Astrocyte of the spinal cord (primary cell): ENCODE results near the gene ANAPC5.

Source experiments
- DNase-seq: peaks from one replicate; pipeline ENCODE4 v3.0.0; 2011; ENCODE audit warnings: low read depth, low spot score
- H3K4me3 ChIP-seq: 2 replicates; pipeline ENCODE4 v1.5.1; 2011; ENCODE audit warnings: low read depth, mild to moderate bottlenecking, low read length, moderate library complexity
- in situ Hi-C: cut with HindIII; loops from 2 replicates; pipeline ENCODE4 v1.10.0; 2017; ENCODE audit warnings: low sequenced_read_pairs
- TF ChIP-seq, protein P1 (sequence below): IDR thresholded peaks from 2 replicates; pipeline ENCODE4 v1.5.1; 2012; ENCODE audit warnings: low read depth, mild to moderate bottlenecking, low read length, inconsistent platforms

The ANAPC5 gene

DNA sequence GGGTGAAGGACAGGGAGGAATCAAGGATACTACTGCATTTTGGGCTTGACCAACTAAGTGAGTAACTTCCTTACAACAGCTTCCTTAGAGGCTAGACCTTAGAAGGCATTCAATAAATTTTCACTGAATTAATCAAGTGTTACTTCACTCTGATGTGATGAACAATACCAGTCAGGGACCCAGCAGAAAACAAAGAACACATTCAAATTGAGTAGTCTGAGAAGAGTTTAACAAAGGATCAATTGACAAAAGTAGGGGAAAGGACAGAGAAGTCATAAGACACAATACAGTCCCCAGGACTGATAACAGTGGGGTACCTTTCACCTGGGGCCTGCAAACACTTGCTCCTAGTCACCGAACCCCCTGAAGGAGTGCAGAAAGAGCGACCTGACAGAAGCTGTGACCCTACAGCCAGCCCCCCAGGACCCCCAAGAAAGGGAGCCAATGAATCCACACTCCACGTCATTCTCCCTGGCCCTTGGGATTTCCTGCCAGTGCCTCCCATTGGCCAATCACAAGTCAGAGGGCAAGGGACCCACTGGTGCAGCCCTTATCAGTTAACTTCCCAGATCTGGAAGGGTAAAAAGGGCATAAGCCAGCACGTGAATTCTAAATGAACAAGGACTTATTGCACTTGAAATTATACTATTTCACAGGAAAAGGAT, 6.9 kb downstream of the ANAPC5 start:
- in situ Hi-C loops = no loop called here
- DNase-seq = no peak
- H3K4me3 ChIP-seq = no peak overlapping the region
- TF ChIP-seq, protein P1, sequence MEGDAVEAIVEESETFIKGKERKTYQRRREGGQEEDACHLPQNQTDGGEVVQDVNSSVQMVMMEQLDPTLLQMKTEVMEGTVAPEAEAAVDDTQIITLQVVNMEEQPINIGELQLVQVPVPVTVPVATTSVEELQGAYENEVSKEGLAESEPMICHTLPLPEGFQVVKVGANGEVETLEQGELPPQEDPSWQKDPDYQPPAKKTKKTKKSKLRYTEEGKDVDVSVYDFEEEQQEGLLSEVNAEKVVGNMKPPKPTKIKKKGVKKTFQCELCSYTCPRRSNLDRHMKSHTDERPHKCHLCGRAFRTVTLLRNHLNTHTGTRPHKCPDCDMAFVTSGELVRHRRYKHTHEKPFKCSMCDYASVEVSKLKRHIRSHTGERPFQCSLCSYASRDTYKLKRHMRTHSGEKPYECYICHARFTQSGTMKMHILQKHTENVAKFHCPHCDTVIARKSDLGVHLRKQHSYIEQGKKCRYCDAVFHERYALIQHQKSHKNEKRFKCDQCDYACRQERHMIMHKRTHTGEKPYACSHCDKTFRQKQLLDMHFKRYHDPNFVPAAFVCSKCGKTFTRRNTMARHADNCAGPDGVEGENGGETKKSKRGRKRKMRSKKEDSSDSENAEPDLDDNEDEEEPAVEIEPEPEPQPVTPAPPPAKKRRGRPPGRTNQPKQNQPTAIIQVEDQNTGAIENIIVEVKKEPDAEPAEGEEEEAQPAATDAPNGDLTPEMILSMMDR = no peak

DNA sequence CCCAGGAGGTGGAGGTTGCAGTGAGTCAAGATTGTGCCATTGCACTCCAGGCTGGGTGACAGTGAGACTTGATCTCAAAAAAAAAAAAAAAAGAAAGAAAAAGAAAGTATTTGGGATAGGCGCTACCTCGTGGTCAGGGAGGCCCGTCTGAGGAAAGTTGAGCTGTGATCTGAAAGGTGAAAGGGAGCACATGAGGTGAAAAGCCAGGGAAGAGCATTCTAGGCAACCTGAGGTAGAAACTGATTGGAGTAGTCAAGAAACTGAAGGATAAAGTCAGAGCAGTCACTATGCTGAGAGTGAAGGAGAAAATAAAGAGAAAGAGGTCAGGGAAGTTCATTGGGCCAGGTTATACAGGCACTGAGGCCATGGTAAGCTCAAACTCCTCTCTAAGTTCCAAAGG, 7.7 kb downstream of the ANAPC5 start:
- in situ Hi-C loops = no loop called here
- TF ChIP-seq, protein P1 = no peak
- no peak overlapping the region for H3K4me3 ChIP-seq
- DNase-seq = no peak

DNA sequence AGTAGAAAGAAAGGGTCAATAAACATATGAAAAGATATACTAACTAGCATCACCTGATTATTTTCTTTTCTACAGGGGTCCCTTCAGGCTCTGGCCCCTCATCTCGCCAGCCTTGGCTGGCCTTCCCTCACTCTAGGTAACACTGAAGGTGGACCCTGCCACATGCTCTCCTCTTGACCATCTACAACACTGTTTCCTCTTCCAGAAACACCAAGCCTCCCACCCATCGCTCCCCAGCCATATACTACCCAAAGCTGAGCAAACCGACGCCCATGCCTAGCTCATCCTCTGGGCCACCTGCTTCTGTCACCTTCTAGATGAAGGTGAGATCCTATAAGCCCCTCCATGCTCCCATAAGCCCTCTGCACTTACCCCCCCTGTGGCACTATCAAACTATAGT, 14.8 kb downstream of the ANAPC5 start:
- in situ Hi-C loops = no loop called here
- no peak overlapping the region for H3K4me3 ChIP-seq
- no peak for DNase-seq
- TF ChIP-seq, protein P1 = no peak

DNA sequence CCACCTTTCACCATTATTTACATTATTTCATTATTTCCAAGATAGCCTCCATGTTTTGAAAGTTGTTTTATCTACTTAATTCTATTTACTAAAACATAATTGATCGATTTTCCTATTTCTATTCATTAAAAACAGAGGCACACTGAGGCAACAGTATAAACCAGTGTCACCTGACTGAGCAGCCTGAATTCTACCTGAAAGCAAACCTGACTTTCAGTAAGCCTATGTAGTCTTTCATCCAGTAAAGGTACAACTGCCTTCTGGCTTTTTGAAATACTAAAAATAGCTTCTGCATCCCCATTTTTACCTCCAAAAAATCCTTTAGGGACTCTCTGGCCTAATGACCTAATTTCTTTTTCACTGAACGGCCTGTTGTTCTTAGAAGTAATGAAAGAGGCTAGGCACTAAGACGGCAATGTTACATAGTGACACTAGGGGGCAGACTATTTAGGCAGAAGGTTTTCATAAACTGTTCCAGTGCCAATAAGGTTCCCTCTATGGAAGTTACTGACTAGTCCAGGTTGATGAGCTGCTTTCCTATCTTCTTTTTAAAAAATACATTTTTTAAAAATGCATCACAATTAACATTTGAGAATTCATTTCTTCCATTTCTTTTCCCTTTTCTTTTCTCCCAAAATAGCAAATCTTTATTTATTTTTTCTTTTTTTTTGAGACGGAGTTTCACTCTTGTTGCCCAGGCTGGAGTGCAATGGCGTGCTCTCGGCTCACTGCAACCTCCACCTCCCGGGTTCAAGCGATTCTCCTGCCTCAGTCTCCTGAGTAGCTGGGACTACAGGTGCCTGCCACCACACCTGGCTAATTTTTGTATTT, 17.5 kb downstream of the ANAPC5 start:
- peak; percentile 78 for DNase-seq
- in situ Hi-C loops = no loop called here

DNA sequence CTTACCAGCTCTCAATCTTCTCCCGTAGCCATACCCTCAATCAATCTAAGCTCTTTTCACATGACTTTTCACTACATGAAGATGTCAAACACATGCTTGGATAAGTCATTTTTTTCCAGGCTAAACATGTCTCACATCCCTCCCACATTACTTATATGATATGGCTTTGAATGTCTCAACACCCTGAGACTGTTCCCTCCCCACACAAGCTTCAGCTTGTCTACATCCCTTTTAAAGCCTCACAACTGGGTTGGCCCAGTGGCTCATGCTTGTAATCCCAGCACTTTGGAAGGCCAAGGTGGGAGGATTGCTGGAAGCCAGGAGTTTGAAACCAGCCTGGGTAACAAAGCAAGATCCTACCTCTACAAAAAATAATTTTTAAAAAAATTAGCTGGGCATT, 18.5 kb downstream of the ANAPC5 start:
- TF ChIP-seq, protein P1 = no peak
- H3K4me3 ChIP-seq = no peak overlapping the region
- in situ Hi-C loops = no loop called here
- DNase-seq = no peak

More for the DNA sequence above, 17.5 kb downstream of the ANAPC5 start:
- no peak overlapping the region for H3K4me3 ChIP-seq
- TF ChIP-seq, protein P1 = peak; percentile 89

DNA sequence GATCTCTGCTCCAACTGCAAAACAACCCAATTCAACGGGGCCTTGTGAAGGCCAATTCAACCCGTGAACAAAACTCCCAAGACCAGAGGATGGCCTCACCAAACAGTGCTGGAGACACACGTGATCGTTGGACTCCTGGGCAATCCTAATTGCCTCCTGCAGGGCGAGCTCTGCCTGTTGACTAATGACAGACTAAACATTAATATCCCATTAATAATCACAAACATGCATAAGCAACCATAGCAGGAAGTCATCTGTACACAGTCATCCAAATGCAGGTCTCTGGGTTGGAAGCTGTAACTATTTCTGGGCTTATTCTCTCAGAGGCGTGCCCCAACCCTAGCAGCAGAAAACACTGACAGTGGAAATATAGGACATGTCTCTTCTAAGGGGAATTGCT, 21.0 kb downstream of the ANAPC5 start:
- in situ Hi-C loops = no loop called here
- no peak for DNase-seq
- TF ChIP-seq, protein P1 = no peak
- H3K4me3 ChIP-seq = no peak overlapping the region
